GM12864 (cell line): ENCODE measurements around the gene ZNF101.
"Not testable (repeated sequence)": the region's sequence is repeated elsewhere in the genome, so short reads cannot be mapped to it uniquely, and the experiment has no call there.

Experiments used
- DNase-seq: peaks from one replicate; pipeline ENCODE4 v3.0.0-alpha.2; 2011; ENCODE audit warnings: low read depth
- H3K4me3 ChIP-seq: 2 replicates; pipeline ENCODE4 v1.5.1; 2011; ENCODE audit warnings: mild to moderate bottlenecking, low read depth, low read length, control low read depth
- CTCF ChIP-seq: IDR thresholded peaks from 2 replicates; pipeline ENCODE4 v1.5.1; 2011; ENCODE audit warnings: low read depth, mild to moderate bottlenecking, moderate library complexity, low read length, control low read depth, inconsistent platforms; ENCODE audit errors: missing control alignments

ZNF101 gene

GRCh38 chr19:19696386-19696785 lies 27.7 kb downstream of the ZNF101 start:
- H3K4me3 ChIP-seq = no peak overlapping the region
- no peak for TF ChIP-seq CTCF
- no peak for DNase-seq

- no peak for DNase-seq
- no peak for TF ChIP-seq CTCF
- no peak overlapping the region for H3K4me3 ChIP-seq
Observed at GRCh38 chr19:19697589-19697988, 28.9 kb downstream of the ZNF101 start.

- H3K4me3 ChIP-seq, DNase-seq: not testable (repeated sequence)
Observed at GRCh38 chr19:19700493-19700892, 31.9 kb downstream of the ZNF101 start.

DNA sequence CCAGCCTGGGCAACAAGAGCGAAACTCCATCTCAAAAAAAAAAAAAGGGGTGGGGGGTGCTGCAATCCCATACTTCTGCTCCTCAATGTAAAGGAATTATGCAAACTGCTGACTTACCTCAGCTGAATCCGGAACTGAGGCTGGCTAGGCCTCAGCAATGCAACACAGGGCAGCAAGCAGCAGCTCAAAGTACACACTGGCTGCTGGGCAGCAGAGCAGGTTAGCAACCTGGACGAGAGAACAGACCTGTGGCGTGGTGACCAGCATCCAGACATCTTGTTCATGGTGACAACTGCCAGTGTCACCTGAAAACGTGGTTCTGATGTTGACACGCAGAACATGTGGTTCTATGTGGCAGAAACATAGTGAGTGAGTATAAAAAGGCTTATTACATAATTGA lies 36.2 kb downstream of the ZNF101 start:
- no peak overlapping the region for H3K4me3 ChIP-seq
- TF ChIP-seq CTCF = no peak
- DNase-seq = no peak

DNA sequence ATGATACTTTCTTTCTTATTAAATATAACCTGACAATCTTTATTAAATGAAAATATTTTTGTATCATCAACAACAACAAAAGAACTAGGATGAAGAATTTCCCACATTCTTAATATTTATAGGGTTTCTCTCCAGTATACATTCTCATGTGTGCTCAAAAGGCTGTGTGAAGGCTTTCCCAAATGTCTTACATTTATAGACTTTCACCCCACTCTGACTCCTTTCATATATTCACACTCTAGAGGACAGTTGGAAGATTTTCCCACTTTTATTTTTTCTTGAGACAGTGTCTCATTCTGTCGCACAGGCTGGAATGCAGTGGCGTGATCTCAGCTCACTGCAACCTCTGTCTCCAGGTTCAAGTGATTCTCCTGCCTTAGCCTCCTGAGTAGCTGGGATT lies 41.9 kb downstream of the ZNF101 start:
- TF ChIP-seq CTCF = no peak
- no peak for DNase-seq
- no peak overlapping the region for H3K4me3 ChIP-seq

GRCh38 chr19:19711306-19711933 lies 42.8 kb downstream of the ZNF101 start:
- TF ChIP-seq CTCF = no peak
- no peak overlapping the region for H3K4me3 ChIP-seq
- no peak for DNase-seq

DNA sequence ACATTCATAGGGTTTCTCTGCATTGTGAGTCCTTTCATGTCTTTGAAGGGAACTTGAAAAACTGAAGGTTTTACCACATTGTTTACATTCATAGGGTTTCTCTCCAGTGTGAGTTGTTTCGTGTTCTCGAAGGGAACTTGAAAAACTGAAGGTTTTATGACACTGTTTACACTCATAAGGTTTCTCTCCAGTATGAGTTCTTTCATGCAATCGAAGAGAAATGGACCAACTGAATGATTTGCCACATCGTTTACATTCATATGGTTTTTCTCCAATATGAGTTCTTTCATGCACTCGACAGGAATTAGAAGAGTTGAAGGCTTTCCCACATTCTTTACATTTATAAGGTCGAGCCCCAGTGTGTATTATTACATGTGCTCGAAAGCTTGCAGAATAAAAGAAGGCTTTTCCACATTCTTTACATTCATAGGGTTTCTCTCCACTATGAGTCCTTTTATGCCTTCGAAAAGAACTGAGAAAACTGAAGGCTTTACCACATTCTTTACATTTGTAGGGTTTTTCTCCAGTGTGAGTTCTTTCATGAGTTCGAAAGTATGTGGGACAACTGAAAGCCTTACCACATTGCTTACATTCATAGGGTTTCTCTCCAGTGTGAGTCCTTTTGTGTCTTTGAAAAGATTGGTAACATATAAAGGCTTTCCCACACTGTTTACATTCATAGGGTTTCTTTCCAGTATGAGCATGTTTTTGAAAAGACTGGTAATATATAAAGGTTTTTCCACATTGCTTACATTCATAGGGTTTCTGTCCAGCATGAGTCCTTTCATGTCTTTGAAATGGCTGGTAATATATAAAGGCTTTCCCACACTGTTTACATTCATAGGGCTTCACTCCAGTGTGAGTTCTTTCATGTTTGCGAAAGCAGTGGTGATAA lies 43.5 kb downstream of the ZNF101 start:
- no peak overlapping the region for H3K4me3 ChIP-seq
- no peak for TF ChIP-seq CTCF
- no peak for DNase-seq
